MCF 10A (cell line): Measurements from ENCODE around the gene UNC79. TPM values are rescaled to one million over a fixed set of nuclear protein-coding genes. Genes with fewer than 3 reads are reported as not detected.

Source experiments
- BruUV-seq: library from RNA; stranded (reverse); fragments of 400-500 nt; replicated peaks from 2 replicates; lab custom pipeline; 2021; lab: Mats Ljungman, UMichigan
- CTCF ChIA-PET: fragments of 300-600 bp; sonication (Branson Sonifier 250); formaldehyde crosslinking; extraction: SDS; loops from one replicate; lab custom pipeline; 2021; ENCODE audit warnings: antibody characterized with exemption, inconsistent platforms; lab: Yijun Ruan, JAX
- POLR2A ChIA-PET: fragments of 300-600, 350-650 bp; sonication (Branson Sonifier 250); formaldehyde crosslinking; extraction: SDS; loops from one replicate; lab custom pipeline; 2020; ENCODE audit warnings: antibody characterized with exemption, inconsistent platforms; lab: Yijun Ruan, JAX
- DNase-seq: peaks from one replicate; pipeline ENCODE4 v3.0.0-alpha.2; 2018; ENCODE audit not compliant: unreplicated experiment
- H3K27ac Mint-ChIP-seq: one replicate; pipeline ENCODE4 v1.8.0; 2022; ENCODE audit warnings: mild to moderate bottlenecking, low read depth, mixed read lengths; ENCODE audit not compliant: unreplicated experiment
- H3K27me3 Mint-ChIP-seq: one replicate; pipeline ENCODE4 v1.8.0; 2022; ENCODE audit warnings: mixed read lengths; ENCODE audit not compliant: insufficient read depth, unreplicated experiment
- H3K36me3 Mint-ChIP-seq: one replicate; pipeline ENCODE4 v1.8.0; 2022; ENCODE audit warnings: mild to moderate bottlenecking, moderate library complexity, mixed read lengths; ENCODE audit not compliant: insufficient read depth, unreplicated experiment
- H3K4me1 Mint-ChIP-seq: one replicate; pipeline ENCODE4 v1.8.0; 2022; ENCODE audit warnings: mixed read lengths; ENCODE audit not compliant: insufficient read depth, unreplicated experiment
- H3K4me3 Mint-ChIP-seq: one replicate; pipeline ENCODE4 v1.8.0; 2022; ENCODE audit warnings: mild to moderate bottlenecking, moderate library complexity, mixed read lengths; ENCODE audit not compliant: unreplicated experiment
- H3K9me3 Mint-ChIP-seq: one replicate; pipeline ENCODE4 v1.8.0; 2022; ENCODE audit warnings: mixed read lengths; ENCODE audit not compliant: unreplicated experiment
- intact Hi-C: fragments of 100-400 bp; cut with micrococcal nuclease; formaldehyde crosslinking; loops from 2 replicates; pipeline ENCODE4 v1.14.1; 2022
- total RNA-seq: library from RNA; stranded (reverse); gene quantifications from 2 replicates; pipeline ENCODE4 v1.2.3, GENCODE V29; 2022
- TF ChIP-seq, protein P1 (sequence below): fragments of 200-600 bp; IDR thresholded peaks from one replicate; pipeline ENCODE4 v1.8.0; 2022; ENCODE audit warnings: antibody characterized with exemption, mild to moderate bottlenecking; ENCODE audit not compliant: unreplicated experiment

Gene UNC79
- total RNA-seq, 1 experiment from 2014 or later: 0.05 TPM

- ChIA-PET CTCF (interaction anchor here (1.0 kb wide), 2 partner anchors 9 to 598 kb away, joined by 3 read pairs; no protein-coding TSS in a partner anchor), POLR2A (interaction anchor here (0.7 kb wide), 1 partner anchor 79 kb away, joined by 3 read pairs; no protein-coding TSS in a partner anchor)
- Mint-ChIP-seq H3K27ac (no peak overlapping the region), H3K9me3 (no peaks in the 10 kb centered on the region), H3K4me1 (peaks cover 18% of the 10 kb centered on the region), H3K36me3 (peaks cover 5% of the 10 kb centered on the region), H3K4me3 (no peak overlapping the region), H3K27me3 (no peaks in the 10 kb centered on the region)
- no peak for DNase-seq
- no TSS peak for BruUV-seq
- intact Hi-C loops: no loop called here
- TF ChIP-seq, protein P1, sequence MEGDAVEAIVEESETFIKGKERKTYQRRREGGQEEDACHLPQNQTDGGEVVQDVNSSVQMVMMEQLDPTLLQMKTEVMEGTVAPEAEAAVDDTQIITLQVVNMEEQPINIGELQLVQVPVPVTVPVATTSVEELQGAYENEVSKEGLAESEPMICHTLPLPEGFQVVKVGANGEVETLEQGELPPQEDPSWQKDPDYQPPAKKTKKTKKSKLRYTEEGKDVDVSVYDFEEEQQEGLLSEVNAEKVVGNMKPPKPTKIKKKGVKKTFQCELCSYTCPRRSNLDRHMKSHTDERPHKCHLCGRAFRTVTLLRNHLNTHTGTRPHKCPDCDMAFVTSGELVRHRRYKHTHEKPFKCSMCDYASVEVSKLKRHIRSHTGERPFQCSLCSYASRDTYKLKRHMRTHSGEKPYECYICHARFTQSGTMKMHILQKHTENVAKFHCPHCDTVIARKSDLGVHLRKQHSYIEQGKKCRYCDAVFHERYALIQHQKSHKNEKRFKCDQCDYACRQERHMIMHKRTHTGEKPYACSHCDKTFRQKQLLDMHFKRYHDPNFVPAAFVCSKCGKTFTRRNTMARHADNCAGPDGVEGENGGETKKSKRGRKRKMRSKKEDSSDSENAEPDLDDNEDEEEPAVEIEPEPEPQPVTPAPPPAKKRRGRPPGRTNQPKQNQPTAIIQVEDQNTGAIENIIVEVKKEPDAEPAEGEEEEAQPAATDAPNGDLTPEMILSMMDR: no peak
These were observed 281.5 kb downstream of the UNC79 start for GRCh38 chr14:93712079-93712837.

DNA sequence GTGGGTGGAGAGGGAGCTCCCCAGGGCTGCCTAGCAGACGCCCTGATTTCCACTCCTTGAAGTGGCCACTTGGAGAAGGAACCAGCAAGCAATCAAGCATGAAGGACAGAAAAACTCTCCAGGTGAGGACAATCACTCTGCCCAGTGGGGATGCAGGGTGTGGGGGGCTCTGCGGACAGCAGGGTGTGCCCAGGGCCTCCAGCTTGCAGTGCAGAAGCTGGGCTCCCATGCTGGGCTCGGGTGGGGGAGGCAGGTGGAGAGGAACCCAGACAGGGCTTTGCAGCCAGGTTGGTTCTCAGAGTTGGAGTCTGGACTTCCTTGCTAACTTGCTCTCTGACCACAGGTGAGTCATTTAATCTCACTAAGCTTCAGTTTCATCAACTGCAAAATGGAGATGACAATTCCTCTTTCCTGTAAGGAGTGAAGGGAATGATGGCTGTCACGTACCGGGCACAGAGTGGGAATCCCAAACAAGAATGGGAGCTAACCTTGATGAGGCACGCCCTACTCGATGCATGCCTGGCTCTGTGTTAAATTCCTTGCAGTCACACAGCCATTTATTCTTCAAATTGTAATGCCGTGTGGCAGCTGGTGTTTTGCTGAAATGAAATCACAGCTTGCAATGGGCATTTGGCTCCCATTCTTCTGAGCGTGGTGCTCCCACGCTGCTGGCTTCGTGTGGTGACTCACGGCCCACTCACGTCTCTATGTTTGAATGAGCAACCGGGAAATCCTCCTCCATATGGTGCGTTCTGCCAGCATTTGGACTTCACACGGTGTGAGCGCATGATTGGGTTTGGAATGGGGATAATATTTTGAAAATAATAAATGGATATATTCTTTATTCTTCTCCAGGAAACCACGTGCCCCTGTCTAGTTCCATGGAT lies 282.3 kb downstream of the UNC79 start:
- Mint-ChIP-seq H3K4me3 (no peak overlapping the region), H3K36me3 (peaks cover 5% of the 10 kb centered on the region), H3K27ac (no peak overlapping the region), H3K4me1 (peaks cover 18% of the 10 kb centered on the region), H3K27me3 (no peaks in the 10 kb centered on the region), H3K9me3 (no peaks in the 10 kb centered on the region)
- ChIA-PET CTCF (interaction anchor here (0.6 to 1.0 kb wide), 3 partner anchors 9 to 599 kb away, joined by 3 read pairs; no protein-coding TSS in a partner anchor), POLR2A (no interaction called here)
- intact Hi-C loops: no loop called here
- BruUV-seq: no TSS peak
- peak; percentile 47 for DNase-seq
- TF ChIP-seq, protein P1: no peak

DNA sequence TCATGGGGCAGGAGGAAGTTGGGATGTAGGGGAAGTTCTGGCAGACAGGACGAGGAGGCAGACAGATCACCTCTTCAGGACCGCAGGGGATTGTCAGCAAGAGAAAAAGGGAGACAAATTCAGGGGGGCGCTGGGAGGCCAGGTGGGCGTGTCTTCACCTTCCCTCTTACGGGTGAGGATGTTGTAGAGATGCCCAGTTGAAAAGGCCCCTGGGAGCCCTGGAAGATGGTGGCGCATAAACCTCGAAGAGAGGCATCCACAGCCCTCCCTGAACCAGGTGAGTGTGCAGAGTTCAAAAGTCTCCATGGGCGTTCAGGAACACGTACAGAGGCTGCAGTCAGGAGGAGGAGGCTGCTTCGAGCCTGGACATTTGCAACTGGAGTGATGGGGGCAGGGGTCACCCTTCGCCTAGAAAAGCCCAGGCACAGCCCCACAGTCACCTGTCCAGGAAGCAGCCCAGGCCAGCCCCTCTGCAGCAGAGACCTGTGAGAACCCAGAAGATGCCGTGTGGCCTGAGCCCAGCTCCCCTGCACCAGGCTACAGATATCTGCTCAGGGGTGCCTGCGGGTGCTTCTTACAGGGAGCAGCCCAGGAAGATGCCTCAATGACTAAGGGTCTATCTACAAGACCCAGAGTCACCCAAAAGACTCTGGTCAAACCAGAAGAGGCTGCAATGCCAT lies 283.1 kb downstream of the UNC79 start:
- no TSS peak for BruUV-seq
- CTCF ChIA-PET: no interaction called here
- H3K9me3 Mint-ChIP-seq: no peaks in the 10 kb centered on the region
- no peak overlapping the region for H3K4me3 Mint-ChIP-seq
- DNase-seq: no peak
- peaks cover 2% of the 10 kb centered on the region for H3K36me3 Mint-ChIP-seq
- peaks cover 17% of the 10 kb centered on the region for H3K4me1 Mint-ChIP-seq
- POLR2A ChIA-PET: no interaction called here
- intact Hi-C loops: no loop called here
- TF ChIP-seq, protein P1: no peak
- H3K27me3 Mint-ChIP-seq: no peaks in the 10 kb centered on the region
- H3K27ac Mint-ChIP-seq: no peak overlapping the region
